Measurements from ENCODE around the gene SPATA24.

- TF ChIP-seq POLR2A (IDR thresholded peaks at IDR 0.05) (no peak), CTCF (IDR thresholded peaks at IDR 0.05) (no peak), EP300 (IDR thresholded peaks at IDR 0.05) (no peak)
These were observed 39.4 kb downstream of the SPATA24 start for GRCh38 chr5:139364466-139364865.
